Stimulated activated CD4-positive, alpha-beta T cell treated with anti-CD3 and anti-CD28 coated beads, Interleukin-2, amount 100 ng/mL, for 48 hours (primary cell): ENCODE data around the gene STAT4.

Experiments used
- DNase-seq, 2 donors: peaks; one replicate each; pipeline ENCODE4 v3.0.0-alpha.2; 2020

Gene STAT4

GRCh38 chr2:191078165-191078867, 72.5 kb downstream of the STAT4 start:
- DNase-seq: no peak

- no peak for DNase-seq
Observed at GRCh38 chr2:191070276-191070675, 80.5 kb downstream of the STAT4 start.

- no peak for DNase-seq
Observed at GRCh38 chr2:191069606-191070005, 81.2 kb downstream of the STAT4 start.

GRCh38 chr2:191066919-191067233, 83.9 kb downstream of the STAT4 start:
- no peak for DNase-seq

- DNase-seq: no peak
Observed at GRCh38 chr2:191066197-191066918, 84.4 kb downstream of the STAT4 start.

- no peak for DNase-seq
Observed at GRCh38 chr2:191065785-191066184, 85.0 kb downstream of the STAT4 start.

GRCh38 chr2:191064590-191064989, 86.2 kb downstream of the STAT4 start:
- no peak for DNase-seq

- DNase-seq: no peak
Observed at GRCh38 chr2:191063584-191063983, 87.2 kb downstream of the STAT4 start.

- no peak for DNase-seq
Observed at GRCh38 chr2:191061381-191061980, 89.3 kb downstream of the STAT4 start.

GRCh38 chr2:191059308-191059707, 91.5 kb downstream of the STAT4 start:
- no peak for DNase-seq

- DNase-seq: no peak
Observed at GRCh38 chr2:191056228-191056627, 94.6 kb downstream of the STAT4 start.

- DNase-seq: no peak
Observed at GRCh38 chr2:191053256-191053655, 97.5 kb downstream of the STAT4 start.

- DNase-seq: no peak
Observed at GRCh38 chr2:191051825-191052778, 98.7 kb downstream of the STAT4 start.

GRCh38 chr2:191051177-191051576, 99.6 kb downstream of the STAT4 start:
- no peak for DNase-seq

- DNase-seq: no peak
Observed at GRCh38 chr2:191050640-191050987, 100.2 kb downstream of the STAT4 start.

GRCh38 chr2:191049728-191050639, 100.8 kb downstream of the STAT4 start:
- no peak for DNase-seq

GRCh38 chr2:191048073-191048472, 102.7 kb downstream of the STAT4 start:
- DNase-seq: no peak

- no peak for DNase-seq
Observed at GRCh38 chr2:191045141-191045540, 105.7 kb downstream of the STAT4 start.

GRCh38 chr2:191043438-191043837, 107.4 kb downstream of the STAT4 start:
- DNase-seq: no peak

- no peak for DNase-seq
Observed at GRCh38 chr2:191041418-191042161, 109.2 kb downstream of the STAT4 start.

GRCh38 chr2:191039616-191040015, 111.2 kb downstream of the STAT4 start:
- no peak for DNase-seq
